Cardiac septum (tissue), 1 donor: Measurements from ENCODE around the gene CXCL17. TPM values are rescaled to one million over a fixed set of nuclear protein-coding genes. Genes with fewer than 3 reads are reported as not detected.
A peak's percentile ranks its signal among the peaks of the same experiment; 100 is the strongest.

Experiments
- DNase-seq: peaks from one replicate; pipeline ENCODE4 v3.0.0-alpha.2; 2020; ENCODE audit warnings: low spot score
- intact Hi-C: fragments of 100-400 bp; cut with DNase I; formaldehyde crosslinking; loops from one replicate; pipeline ENCODE4 v1.14.0; 2022
- total RNA-seq: library from RNA; stranded (reverse); fragmentation: NEBNext Ultra II Directional; extraction: Animal tissue kit (Norgen Biotek cat#: 25700); gene quantifications from one replicate; pipeline ENCODE4 v1.2.1, GENCODE V29; 2021
- donor health status: DM: no; HTN: no; CAD: no.

Gene CXCL17
- total RNA-seq, 1 donor from 2014 or later, result not detected

DNA sequence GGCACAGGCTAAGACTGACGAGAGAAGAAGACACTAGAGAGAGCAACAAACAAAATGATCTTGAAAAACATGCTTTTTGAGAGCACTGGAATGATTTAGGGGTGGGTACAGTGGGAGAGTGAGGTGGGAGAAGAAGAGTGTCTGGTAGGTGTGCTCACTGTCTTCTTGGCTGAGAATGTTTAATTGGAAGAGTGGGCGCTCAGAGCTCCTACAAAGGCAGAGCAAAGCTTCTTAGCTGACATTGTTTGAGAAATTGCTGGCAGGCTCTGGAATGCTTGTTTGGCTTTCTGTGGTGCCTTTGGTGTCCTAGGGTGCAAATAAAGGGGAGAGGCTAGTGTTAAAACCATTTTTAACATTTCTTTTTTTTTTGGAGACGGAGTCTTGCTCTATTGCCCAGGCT is 14.1 kb downstream of the CXCL17 start:
- intact Hi-C loops, result loop anchor here (10.0 kb wide), 1 partner anchor 184 kb away; the partner anchor contains the start of gene GSK3A
- DNase-seq, result peak; percentile 4

DNA sequence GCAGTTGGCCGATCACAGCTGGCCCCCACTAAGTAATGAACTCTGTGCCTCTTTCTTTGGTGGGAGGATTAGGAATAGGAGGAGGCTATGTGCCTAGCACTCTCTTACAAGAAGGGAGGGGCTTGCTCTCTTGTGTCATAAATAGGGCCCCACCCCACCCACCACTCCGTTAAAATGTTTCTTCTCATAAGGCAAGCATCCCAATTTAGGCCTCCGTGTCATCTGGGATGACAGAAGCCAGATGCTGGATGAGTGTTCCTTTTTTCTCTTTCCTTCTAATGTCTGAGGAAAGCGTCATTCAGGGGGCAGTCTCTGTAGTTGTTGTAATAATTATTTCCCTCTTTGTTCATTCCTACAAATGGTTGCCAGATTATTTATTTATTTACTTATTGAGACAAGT is 15.4 kb downstream of the CXCL17 start, which contains the start of gene LIPE:
TSS of gene LIPE (minus strand) at position 76 of the 400 bp plus-strand sequence. CDS start 239 bp downstream, outside the sequence.
- DNase-seq, result no peak
- intact Hi-C loops, result loop anchor here (10.0 kb wide), 1 partner anchor 183 kb away; the partner anchor contains the start of gene GSK3A

DNA sequence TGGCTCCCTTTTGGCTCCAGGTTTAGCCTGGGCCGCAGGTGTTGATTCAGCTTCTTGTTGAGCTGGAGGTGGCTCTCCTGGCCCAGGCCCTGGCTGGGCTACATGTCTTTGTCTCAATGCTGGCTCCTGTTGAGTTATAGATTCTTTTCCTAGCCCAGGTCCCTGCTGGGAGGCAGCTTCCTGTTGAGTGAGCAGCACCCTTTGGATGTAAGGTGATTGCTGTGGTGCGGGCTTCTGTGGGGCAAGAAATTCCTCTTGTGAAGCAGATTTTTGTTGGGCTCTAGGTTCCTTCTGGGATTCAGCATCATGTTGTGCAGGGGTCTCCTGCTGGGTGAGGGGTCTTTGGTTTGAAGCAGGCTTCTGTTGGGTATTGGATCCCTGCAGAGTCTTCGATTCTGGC is 16.1 kb downstream of the CXCL17 start:
- DNase-seq, result no peak
- intact Hi-C loops, result loop anchor here (10.0 kb wide), 1 partner anchor 182 kb away; the partner anchor contains the start of gene GSK3A

DNA sequence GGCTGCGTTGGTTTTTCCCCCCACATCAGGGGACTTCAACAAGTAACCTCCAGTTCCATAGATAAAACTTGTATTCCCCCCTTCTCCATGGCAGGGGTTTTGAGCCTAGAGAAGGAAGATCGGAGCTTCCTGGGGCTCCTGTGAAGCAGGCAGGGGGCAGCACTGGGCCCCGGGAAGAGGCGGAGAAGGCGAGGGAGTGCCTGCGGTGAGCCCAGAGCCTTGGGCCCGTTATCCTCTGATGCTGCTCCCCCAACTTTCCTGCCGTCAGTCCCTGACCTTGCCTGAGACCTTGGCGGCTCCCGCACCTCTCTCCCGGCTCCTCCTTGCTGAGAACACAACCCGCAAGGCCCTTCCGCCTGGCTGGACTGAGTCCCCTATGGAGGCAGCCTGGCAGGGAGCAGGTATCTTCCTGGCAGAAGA is 18.0 kb downstream of the CXCL17 start:
- no peak for DNase-seq
- intact Hi-C loops, result loop anchor here (10.0 kb wide), 1 partner anchor 180 kb away; the partner anchor contains the start of gene GSK3A

DNA sequence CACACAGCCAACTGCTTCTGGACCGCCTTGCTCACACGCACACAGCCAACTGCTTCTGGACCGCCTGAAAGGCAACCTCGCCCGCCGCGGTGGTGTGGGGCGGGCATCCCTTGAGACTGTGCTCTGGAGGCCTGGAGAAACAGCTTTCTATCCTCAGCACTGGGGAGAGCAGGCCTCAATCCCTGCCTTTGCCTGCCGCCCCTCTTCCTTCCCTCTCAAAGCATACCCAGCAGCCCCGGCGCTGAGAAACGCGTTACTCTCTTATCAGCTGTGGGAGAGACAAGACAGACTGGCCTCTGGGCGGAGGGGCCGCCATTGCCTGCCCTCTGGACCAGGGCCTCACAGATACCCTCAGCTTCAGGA is 18.4 kb downstream of the CXCL17 start:
- DNase-seq, result peak; percentile 74
- intact Hi-C loops, result loop anchor here (10.0 kb wide), 1 partner anchor 180 kb away; the partner anchor contains the start of gene GSK3A

DNA sequence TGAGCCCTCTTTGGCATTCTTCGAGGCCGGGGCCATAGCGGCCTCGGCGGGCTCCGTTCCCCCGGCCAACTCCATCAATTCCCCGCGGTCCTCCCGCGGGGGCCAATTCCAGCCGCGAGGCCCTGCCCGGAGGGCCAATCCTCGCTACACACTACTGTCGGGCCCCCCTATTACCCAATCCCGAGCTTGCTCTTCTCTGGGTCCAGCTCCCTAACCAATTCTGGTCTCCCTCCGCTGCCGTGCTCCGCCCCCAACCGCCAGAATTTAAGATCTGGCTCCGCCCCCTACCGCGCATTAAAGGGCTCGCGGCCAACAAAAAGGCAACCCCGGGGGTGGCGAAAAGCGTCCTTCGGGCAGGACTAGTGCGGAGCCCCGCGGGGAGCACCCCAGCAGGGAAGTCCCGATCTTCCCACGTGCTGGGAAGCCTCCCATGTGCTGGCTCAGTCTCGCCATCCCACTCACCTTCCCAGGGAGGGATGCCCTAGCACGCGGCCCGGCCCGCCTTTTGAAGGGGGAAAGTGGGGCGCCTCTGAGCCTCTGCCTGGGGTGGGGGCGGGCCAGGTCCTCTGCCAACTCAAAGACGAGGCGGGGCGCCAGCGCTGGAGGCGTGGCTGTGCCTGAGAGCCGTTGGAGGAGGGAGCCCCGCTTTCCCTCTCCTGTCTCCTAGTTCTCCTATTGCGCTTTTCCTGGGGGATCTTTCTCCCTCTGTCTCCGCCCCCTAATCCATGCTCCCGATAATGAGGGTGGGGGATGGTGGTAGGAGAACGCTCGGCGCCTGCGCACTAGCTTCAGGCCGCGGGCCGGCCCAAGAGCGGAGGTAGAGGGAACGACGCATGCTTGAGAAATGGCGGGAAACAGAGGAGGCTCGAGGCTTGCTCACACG is 19.0 kb downstream of the CXCL17 start:
- DNase-seq, result peak; percentile 95
- intact Hi-C loops, result loop anchor here (10.0 kb wide), 1 partner anchor 179 kb away; the partner anchor contains the start of gene GSK3A

DNA sequence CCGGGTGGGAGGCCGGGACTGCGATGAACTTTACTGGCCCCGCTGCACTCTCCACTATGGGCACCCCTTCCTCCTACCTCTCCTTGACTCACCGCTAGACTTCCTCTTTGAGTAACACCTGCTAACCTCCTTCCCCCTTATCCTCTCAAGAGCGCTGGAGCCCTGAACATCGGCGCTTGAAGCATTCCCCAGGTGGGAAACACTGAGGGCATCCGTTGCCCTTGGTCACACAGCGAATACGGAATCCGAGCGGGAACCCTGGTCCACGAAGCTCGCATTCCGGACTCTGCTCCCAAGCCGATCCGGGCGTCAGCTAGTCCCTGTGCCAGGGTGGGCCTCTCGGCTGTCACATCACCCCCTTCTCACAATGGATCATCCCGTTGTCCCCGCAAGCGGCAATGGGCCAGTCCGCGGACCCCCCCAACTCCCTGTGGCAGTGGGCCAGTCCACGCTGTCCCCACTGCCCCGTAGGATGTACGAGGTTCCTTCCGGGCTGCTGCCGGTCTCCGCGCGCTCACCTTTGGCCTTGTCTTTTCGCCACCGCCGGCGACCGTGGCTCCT is 19.8 kb downstream of the CXCL17 start:
- intact Hi-C loops, result loop anchor here (10.0 kb wide), 1 partner anchor 178 kb away; the partner anchor contains the start of gene GSK3A
- DNase-seq, result peak; percentile 79

DNA sequence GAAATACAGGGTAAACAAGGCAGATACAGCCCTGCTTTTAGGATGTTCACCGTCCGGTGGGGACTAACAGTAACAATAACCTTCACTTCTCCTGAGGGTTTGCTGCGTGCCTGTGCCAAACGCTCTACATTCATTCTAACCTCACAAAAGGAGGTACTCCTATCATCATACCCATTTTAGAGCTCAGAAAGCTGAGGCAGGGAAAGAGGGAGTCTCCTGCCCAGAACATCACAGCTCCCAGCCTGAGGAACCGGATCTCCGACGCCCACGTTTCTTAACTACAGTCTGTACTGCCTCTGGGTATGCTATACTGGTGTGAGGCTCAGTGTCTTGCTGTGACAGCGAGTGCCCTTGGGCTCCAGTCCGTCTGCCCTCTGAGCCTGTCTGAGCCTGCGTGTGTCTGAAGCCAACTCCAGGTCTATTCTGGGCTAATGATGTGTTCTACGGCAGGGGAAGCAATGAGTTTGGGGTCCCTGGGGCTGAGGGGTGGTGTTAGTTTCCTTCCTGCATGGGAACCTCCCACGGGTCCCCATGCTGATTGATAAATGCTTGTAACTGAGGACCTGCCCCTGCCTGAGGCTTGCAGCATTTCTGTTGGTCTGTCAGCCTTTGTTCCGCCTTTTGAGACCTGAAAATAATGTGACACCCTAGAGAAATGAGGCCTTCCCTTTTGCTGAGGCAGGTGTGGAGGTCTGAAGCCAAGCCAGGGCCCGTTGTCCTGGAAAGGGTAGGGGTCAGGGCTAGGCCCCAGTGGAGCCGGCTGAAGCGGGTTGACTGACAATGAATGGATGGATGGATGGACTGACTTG is 20.4 kb downstream of the CXCL17 start:
- DNase-seq, result peak; percentile 86
- intact Hi-C loops, result loop anchor here (10.0 kb wide), 1 partner anchor 177 kb away; the partner anchor contains the start of gene GSK3A

DNA sequence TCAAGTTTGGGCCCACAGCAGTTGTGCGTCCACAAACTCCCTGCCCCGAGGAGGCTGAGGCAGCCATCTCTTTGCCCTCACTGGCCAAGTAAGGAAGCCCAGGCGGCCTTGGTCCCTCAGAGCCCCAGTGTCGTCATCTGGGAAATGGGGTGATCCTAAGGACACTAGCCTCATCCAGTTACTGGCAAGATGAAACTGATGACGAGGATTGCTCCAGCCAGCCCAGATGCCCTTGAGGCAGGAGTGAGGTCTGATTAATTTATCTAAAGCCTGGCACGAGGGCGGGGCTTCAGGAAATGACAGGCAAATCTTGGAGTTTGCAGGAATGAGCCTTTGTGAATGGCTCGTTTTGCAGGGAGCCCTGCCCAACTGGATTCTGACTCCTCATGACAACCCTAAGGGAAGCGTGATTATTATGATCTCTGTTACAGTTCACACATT is 21.1 kb downstream of the CXCL17 start:
- DNase-seq, result peak; percentile 71
- intact Hi-C loops, result loop anchor here (10.0 kb wide), 1 partner anchor 177 kb away; the partner anchor contains the start of gene GSK3A

DNA sequence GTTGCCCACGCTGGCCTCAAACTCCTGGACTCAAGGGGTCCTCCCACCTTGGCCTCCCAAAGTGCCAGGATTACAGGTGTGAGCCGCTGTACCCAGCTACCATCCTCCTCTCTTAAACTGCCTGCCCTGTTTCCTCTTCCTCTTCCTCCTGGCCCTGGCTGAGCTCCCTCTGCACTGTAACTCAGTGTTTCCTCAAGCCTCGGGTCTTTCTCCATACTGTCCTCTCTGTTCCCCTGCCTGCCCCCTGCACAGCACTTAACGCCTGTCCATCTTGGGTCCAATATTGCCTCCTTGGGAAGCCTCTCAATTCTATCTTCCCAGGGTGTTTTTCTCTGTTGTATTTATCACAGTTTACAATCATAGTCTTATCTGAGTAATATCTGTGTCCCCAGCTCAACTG is 21.6 kb downstream of the CXCL17 start:
- intact Hi-C loops, result loop anchor here (10.0 kb wide), 1 partner anchor 176 kb away; the partner anchor contains the start of gene GSK3A
- DNase-seq, result peak; percentile 76

DNA sequence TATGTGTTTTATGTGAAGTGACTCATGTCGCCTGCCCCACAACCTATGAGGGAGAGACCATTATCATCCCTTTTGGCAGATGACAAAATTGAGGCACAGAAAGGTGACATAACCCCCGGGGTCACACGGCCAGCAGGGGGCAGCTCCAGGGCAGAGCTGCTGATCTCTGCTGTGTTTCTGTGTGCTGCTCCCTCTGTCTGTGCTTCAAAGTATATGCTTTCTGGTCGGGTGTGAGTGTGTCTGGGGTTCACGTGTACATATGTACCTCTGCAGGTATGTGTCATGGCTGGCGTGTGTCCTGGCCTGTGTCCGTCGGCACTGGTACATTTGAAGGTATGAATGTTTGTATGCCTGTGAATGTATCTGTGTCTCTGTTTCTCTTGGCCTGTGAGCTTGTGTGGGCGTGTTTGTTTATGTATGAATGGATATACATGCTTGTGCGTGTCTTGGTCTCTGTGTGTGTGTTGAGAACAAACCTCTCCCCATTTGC is 22.6 kb downstream of the CXCL17 start:
- peak; percentile 73 for DNase-seq
- intact Hi-C loops, result loop anchor here (10.0 kb wide), 1 partner anchor 175 kb away; the partner anchor contains the start of gene GSK3A

DNA sequence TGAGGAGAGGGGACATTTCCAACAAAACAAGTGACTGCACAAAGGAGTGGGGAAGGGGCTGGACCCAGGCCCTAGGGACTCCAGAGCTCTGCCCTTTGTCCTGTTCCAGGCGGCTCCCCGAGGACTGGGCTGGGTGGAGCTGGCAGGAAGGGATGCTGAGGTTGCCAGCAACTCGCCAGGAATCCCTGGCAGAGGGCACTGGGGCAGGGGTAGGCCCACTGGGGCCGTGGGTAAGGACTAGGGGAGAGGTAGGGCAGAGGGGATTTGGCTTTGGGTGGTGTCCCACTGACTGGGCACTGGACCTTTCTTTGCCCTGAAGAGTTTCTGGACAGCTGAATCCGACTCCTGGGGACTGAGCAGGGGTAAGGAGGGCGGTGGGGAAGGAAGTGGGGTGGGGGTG is 23.4 kb downstream of the CXCL17 start:
- DNase-seq, result peak; percentile 76
- intact Hi-C loops, result no loop called here

DNA sequence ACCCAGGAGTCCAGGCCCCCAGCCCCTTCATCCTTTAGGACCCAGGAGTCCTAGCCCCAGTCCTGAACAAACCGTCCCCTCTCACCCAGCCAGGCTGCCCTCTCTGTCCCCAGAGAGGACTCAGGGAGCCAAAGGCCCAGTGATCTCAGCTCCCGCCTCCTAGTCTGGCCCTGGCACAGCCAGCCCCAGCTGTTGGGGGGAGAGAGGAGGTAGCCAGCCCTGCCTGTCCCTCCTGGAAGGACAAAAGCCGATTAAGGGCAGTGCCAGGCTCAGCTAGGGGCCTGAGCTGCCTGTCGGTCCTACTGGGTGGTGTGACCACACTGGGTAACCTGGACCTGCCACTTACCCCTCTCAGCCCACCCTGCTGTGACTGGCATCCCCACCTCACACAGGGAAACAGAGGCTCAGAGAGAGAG is 30.1 kb downstream of the CXCL17 start:
- DNase-seq, result no peak
- intact Hi-C loops, result no loop called here

DNA sequence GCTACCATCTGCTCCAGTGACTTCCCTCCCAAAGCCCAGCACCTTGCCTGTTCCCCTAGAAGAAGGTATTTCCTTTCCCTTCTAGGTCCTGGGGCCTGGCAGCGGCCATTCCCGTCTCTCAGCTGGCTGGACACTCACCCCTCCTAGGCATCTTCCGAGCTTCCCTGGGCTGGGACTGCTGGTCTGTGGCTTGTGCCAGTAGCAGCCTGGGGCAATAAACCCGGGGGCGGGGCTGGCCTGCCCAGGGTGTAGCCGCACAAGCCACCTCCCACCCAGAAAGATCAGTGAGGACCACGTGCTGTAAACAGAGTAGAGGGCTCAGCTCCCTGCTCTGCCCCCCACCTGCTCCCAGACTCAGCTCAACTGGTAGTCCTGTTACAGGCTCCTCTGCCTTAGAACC is 30.5 kb downstream of the CXCL17 start:
- DNase-seq, result no peak
- intact Hi-C loops, result no loop called here

DNA sequence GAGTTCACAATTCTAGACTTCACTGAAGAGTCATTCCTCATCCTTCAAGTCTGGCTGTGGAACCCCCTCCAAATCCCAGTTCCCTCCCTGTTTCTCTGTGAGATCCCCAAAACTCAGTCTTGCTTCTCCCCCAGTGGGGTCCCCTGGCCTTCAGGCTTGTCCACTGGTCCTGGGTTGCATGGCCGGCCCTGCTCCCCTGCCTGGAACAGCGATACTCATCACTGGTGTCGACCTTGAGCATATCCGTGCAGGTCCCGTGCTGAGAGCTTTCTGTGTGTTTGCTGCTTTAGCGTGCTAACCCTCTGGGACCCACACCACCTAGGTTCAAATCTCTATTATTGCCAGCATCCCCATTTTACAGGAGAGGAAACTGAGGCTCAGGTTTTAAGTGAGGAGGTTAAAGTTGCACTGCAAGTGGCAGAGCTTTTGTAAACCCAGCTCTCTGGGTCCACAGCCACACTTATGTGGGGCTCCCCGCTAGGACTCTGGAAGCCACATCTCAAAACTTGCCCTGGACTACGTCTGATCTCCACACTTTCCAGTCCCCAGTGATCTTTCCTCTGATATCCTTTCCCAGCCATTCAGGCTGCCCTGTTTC is 31.1 kb downstream of the CXCL17 start:
- intact Hi-C loops, result no loop called here
- no peak for DNase-seq

DNA sequence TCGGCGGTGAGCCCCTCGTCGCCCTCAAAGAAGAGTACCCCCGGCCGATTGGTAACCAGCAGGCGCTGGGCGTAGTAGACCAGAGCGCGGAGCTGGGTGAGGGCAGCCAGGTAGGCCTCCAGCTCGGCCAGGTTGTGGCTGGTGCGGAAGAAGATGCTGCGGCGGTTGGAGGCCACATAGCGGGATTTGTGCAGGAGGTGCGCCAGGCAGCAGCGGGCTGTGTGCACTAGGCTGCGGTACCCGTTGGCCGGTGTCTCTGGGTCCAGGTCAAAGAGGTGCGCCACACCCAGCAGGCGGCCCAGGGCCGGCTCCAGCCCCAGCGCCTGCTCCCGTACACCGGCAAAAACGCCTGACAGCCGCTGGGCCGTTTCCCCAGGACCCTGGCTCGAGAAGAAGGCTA is 32.4 kb downstream of the CXCL17 start:
- intact Hi-C loops, result no loop called here
- no peak for DNase-seq

DNA sequence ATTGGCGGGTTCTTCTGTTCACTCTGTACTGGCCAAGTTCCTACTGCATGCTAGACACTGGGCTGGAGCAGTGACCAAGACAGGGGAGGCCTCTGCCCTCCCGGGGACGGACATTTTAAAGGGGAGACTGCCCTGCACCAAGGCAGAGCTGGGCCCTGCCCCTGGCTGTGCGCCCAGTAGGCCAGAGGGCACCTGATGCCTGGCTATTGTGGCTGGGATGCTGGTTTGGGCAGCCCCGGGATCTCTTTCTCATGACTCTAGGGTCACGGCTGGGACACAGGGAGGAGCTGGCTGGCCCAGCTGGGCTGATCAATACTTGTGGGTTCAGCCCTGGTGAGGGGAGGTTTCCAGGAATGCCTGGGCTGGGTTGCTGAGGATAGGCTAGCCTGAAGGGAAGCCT is 33.3 kb downstream of the CXCL17 start:
- intact Hi-C loops, result no loop called here
- DNase-seq, result peak; percentile 79

DNA sequence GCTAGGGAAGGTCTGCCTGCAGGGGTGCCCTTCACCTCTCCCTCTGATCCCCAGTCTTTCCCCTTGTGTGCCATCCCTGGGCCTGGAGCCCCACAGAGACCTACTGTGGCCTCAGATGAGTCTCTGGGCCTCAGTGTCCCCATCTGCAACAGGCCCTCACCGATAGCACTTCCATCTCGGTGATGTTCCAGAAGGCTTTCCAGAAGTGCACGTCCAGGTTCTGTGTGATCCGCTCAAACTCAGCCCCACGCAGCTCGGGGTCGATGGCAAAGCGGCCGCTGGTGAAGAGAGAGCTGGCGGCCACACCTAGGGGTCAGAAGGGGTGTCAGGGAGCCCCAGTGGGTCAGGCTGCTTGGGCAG is 35.0 kb downstream of the CXCL17 start:
- intact Hi-C loops, result no loop called here
- DNase-seq, result no peak
